Left ventricle myocardium inferior (tissue), 1 donor: Measurements from ENCODE around the gene CRYBG1. TPM values are rescaled to one million over a fixed set of nuclear protein-coding genes. Genes with fewer than 3 reads are reported as not detected.

Source experiments
- DNase-seq: peaks from one replicate; pipeline ENCODE4 v3.0.0-alpha.2; 2020
- H3K27ac ChIP-seq: fragments of 200-600 bp; replicated peaks from 2 replicates; pipeline ENCODE4 v1.8.0; 2021
- H3K27me3 ChIP-seq: fragments of 200-600 bp; 2 replicates; pipeline ENCODE4 v1.8.0; 2021; ENCODE audit warnings: low read depth
- H3K36me3 ChIP-seq: fragments of 200-600 bp; 2 replicates; pipeline ENCODE4 v1.8.0; 2021
- H3K4me1 ChIP-seq: fragments of 200-600 bp; 2 replicates; pipeline ENCODE4 v1.8.0; 2021
- H3K4me3 ChIP-seq: fragments of 200-600 bp; 2 replicates; pipeline ENCODE4 v1.8.0; 2021; ENCODE audit warnings: mild to moderate bottlenecking, moderate library complexity
- H3K9me3 ChIP-seq: fragments of 200-600 bp; replicated peaks from 2 replicates; pipeline ENCODE4 v1.8.0; 2021
- CTCF ChIP-seq: fragments of 200-600 bp; IDR thresholded peaks from 2 replicates; pipeline ENCODE4 v1.8.0; 2021; ENCODE audit warnings: antibody characterized with exemption, mild to moderate bottlenecking, borderline replicate concordance
- intact Hi-C: fragments of 100-400 bp; cut with micrococcal nuclease; formaldehyde crosslinking; loops from one replicate; pipeline ENCODE4 v1.11.0; 2022
- total RNA-seq: library from RNA; stranded (reverse); fragmentation: NEBNext Ultra II Directional; extraction: Animal tissue kit (Norgen Biotek cat#: 25700); gene quantifications from one replicate; pipeline ENCODE4 v1.2.1, GENCODE V29; 2021
- donor health status: DM: no; HTN: yes; CAD: no; lungs with severe emphysema.

Gene CRYBG1
- total RNA-seq, 1 donor from 2014 or later: 1.3 TPM

DNA sequence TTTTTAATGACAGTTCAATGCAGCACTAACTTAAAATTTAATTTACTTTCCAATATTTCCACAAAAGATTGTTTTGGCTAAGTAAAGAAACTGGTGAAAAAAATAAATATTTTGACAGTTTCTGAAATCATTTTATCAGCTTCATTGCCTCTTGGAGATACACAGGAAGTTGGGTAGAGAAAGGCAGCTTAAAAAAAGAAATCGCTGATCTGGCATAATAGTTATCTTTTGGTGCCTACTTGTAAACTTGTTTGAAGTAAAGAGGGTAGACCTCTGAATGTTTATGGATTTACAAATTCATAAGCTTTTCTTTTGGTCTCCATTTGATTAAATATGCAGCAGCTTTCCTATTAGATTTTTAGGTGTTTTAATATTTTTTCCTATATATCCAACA is 165.4 kb downstream of the CRYBG1 start:
- Histone ChIP-seq H3K36me3 (no peaks in the 10 kb centered on the region), H3K4me3 (no peak overlapping the region), H3K4me1 (no peaks in the 10 kb centered on the region), H3K9me3 (no peaks in the 10 kb centered on the region), H3K27me3 (no peaks in the 10 kb centered on the region), H3K27ac (no peak overlapping the region)
- no peak for DNase-seq
- no peak for TF ChIP-seq CTCF
- intact Hi-C loops: no loop called here

DNA sequence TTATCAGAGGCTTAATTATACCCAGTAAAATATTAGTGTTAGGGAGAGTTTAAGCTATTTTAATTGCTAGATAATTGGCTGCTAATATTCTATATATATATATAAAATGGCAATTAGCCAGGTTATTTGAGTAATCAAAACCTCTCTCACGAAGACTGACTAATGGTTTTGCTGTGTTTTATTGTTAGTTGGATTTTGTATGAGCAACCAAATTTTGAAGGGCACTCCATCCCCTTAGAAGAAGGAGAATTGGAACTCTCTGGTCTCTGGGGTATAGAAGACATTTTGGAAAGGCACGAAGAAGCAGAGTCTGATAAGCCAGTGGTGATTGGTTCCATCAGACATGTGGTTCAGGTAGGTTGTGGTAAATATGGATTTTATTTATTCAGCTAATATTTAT is 166.6 kb downstream of the CRYBG1 start:
- no peak for DNase-seq

GRCh38 chr6:106527979-106528378 is 167.5 kb downstream of the CRYBG1 start:
- intact Hi-C loops: no loop called here
- no peak for DNase-seq
- Histone ChIP-seq H3K27ac (no peak overlapping the region), H3K36me3 (no peaks in the 10 kb centered on the region), H3K4me1 (no peaks in the 10 kb centered on the region), H3K4me3 (no peak overlapping the region), H3K27me3 (no peaks in the 10 kb centered on the region), H3K9me3 (no peaks in the 10 kb centered on the region)
- no peak for TF ChIP-seq CTCF

More for the DNA sequence above, 166.6 kb downstream of the CRYBG1 start:
- H3K36me3 ChIP-seq: no peaks in the 10 kb centered on the region
- H3K4me1 ChIP-seq: no peaks in the 10 kb centered on the region
- no peaks in the 10 kb centered on the region for H3K9me3 ChIP-seq
- no peaks in the 10 kb centered on the region for H3K27me3 ChIP-seq
- no peak overlapping the region for H3K4me3 ChIP-seq
- intact Hi-C loops: no loop called here
- no peak for TF ChIP-seq CTCF
- no peak overlapping the region for H3K27ac ChIP-seq

- H3K4me1 ChIP-seq: no peaks in the 10 kb centered on the region
- no peaks in the 10 kb centered on the region for H3K27me3 ChIP-seq
- intact Hi-C loops: no loop called here
- TF ChIP-seq CTCF: no peak
- no peaks in the 10 kb centered on the region for H3K9me3 ChIP-seq
- no peaks in the 10 kb centered on the region for H3K36me3 ChIP-seq
- no peak for DNase-seq
- H3K4me3 ChIP-seq: no peak overlapping the region
- H3K27ac ChIP-seq: no peak overlapping the region
Measured at GRCh38 chr6:106528521-106528920, 168.0 kb downstream of the CRYBG1 start.

- intact Hi-C loops: no loop called here
- no peak for TF ChIP-seq CTCF
Measured at GRCh38 chr6:106529438-106529837, 168.9 kb downstream of the CRYBG1 start.

GRCh38 chr6:106530026-106530425 is 169.5 kb downstream of the CRYBG1 start:
- intact Hi-C loops: no loop called here
- no peak overlapping the region for H3K4me3 ChIP-seq
- no peaks in the 10 kb centered on the region for H3K9me3 ChIP-seq
- no peak overlapping the region for H3K27ac ChIP-seq
- no peaks in the 10 kb centered on the region for H3K4me1 ChIP-seq
- no peaks in the 10 kb centered on the region for H3K27me3 ChIP-seq
- DNase-seq: no peak
- no peak for TF ChIP-seq CTCF
- H3K36me3 ChIP-seq: no peaks in the 10 kb centered on the region

More at GRCh38 chr6:106529438-106529837, 168.9 kb downstream of the CRYBG1 start:
- Histone ChIP-seq H3K36me3 (no peaks in the 10 kb centered on the region), H3K27me3 (no peaks in the 10 kb centered on the region), H3K27ac (no peak overlapping the region), H3K4me3 (no peak overlapping the region), H3K9me3 (no peaks in the 10 kb centered on the region), H3K4me1 (no peaks in the 10 kb centered on the region)
- DNase-seq: no peak
